ENCODE results near the gene TRAF3IP3. TPM values are rescaled to one million over a fixed set of nuclear protein-coding genes. Genes with fewer than 3 reads are reported as not detected.

The TRAF3IP3 gene
- total RNA-seq, 1 experiment from 2014 or later: not detected

GRCh38 chr1:209815931-209816341 is 60.1 kb downstream of the TRAF3IP3 start:
- Histone ChIP-seq H3K79me1 (ENCODE audit: insufficient read depth, low read depth, low read length, poor library complexity, severe bottlenecking) (no peaks in the 10 kb centered on the region), H3K18ac (ENCODE audit: insufficient read length, low read depth, low read length) (no peak overlapping the region), H3T11ph (ENCODE audit: low read length) (no peak overlapping the region), H3K27me3 (ENCODE audit: insufficient read depth, low read length) (no peaks in the 10 kb centered on the region; the same call in 1 of the 2 replicates), H2BK5ac (ENCODE audit: insufficient read length, low read length) (no peak overlapping the region), H2BK12ac (ENCODE audit: insufficient read length, low read depth, low read length) (no peak overlapping the region), H4K91ac (ENCODE audit: insufficient read length, low read depth, low read length) (no peak overlapping the region), H2BK120ac (ENCODE audit: low read depth, low read length, poor library complexity, severe bottlenecking) (no peak overlapping the region), H3K23ac (ENCODE audit: insufficient read length, low read depth, low read length) (no peak overlapping the region), H3K4me1 (ENCODE audit: insufficient read depth, low read length) (no peaks in the 10 kb centered on the region), H3K14ac (ENCODE audit: insufficient read depth, low read length) (no peak overlapping the region), H2AFZ (ENCODE audit: low read length) (no peak overlapping the region), H3K56ac (ENCODE audit: insufficient read length, low read depth, low read length) (no peak overlapping the region), H3K9me3 (ENCODE audit: control insufficient read depth, low read depth, low read length) (no peaks in the 10 kb centered on the region), H4K5ac (ENCODE audit: insufficient read length, low read depth, low read length) (no peak overlapping the region), H4K8ac (replicated peaks; ENCODE audit: insufficient read length, low read depth, low read length) (no peak overlapping the region), H2AK5ac (ENCODE audit: insufficient read length, low read length) (no peak overlapping the region), H3K4ac (ENCODE audit: low read depth, low read length) (no peak overlapping the region), H3K4me2 (ENCODE audit: insufficient read depth, insufficient read length, low read length) (no peak overlapping the region), H4K20me1 (ENCODE audit: control insufficient read depth, insufficient read depth, insufficient read length) (no peaks in the 10 kb centered on the region), H3K27ac (ENCODE audit: insufficient read length, low read depth, low read length) (no peak overlapping the region), H3K23me2 (ENCODE audit: insufficient read length, low read depth, low read length, poor library complexity, severe bottlenecking) (no peaks in the 10 kb centered on the region), H2BK20ac (ENCODE audit: low read depth, low read length, poor library complexity, severe bottlenecking) (no peak overlapping the region), H3K79me2 (ENCODE audit: insufficient read depth, low read length) (no peaks in the 10 kb centered on the region; the same call in 1 of the 2 replicates), H3K9ac (ENCODE audit: extremely low read depth, insufficient read length, low read length) (no peak overlapping the region), H2BK15ac (ENCODE audit: low read depth, low read length) (no peak overlapping the region)
- Mint-ChIP-seq H3K36me3 (ENCODE audit: insufficient read depth in 1 of 3, low read depth in 3 of 3) (no peaks in the 10 kb centered on the region), H3K4me3 (no peak overlapping the region), H3K9me3 (no peaks in the 10 kb centered on the region), H3K4me1 (peaks cover 6% of the 10 kb centered on the region in 2 experiments), H3K27me3 (ENCODE audit: low read depth) (peaks cover 16% of the 10 kb centered on the region), H3K27ac (no peak overlapping the region; a peak in 1 of 7 replicates)
- DNase-seq: no peak
- TF ChIP-seq, protein P1, sequence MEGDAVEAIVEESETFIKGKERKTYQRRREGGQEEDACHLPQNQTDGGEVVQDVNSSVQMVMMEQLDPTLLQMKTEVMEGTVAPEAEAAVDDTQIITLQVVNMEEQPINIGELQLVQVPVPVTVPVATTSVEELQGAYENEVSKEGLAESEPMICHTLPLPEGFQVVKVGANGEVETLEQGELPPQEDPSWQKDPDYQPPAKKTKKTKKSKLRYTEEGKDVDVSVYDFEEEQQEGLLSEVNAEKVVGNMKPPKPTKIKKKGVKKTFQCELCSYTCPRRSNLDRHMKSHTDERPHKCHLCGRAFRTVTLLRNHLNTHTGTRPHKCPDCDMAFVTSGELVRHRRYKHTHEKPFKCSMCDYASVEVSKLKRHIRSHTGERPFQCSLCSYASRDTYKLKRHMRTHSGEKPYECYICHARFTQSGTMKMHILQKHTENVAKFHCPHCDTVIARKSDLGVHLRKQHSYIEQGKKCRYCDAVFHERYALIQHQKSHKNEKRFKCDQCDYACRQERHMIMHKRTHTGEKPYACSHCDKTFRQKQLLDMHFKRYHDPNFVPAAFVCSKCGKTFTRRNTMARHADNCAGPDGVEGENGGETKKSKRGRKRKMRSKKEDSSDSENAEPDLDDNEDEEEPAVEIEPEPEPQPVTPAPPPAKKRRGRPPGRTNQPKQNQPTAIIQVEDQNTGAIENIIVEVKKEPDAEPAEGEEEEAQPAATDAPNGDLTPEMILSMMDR (conservative IDR thresholded peaks at IDR 0.05): no peak
- WGBS (ENCODE audit: extremely low coverage, insufficient read length, low lambda C conversion rate): no CpG with 5 or more reads among the region's 6 CpGs
